A673 (cell line): ENCODE measurements around the gene ABCD1. TPM values are rescaled to one million over a fixed set of nuclear protein-coding genes. Genes with fewer than 3 reads are reported as not detected.

Experiments used
- BruUV-seq: library from RNA; stranded (reverse); fragments of 400-500 nt; replicated peaks from 2 replicates; lab custom pipeline; 2021; lab: Mats Ljungman, UMichigan
- CTCF ChIA-PET: fragments of 300-600 bp; sonication (Branson Sonifier 250); formaldehyde crosslinking; loops from one replicate; lab custom pipeline; 2022; ENCODE audit warnings: antibody characterized with exemption; lab: Charles Lee
- POLR2A ChIA-PET: fragments of 300-600 bp; sonication (Branson Sonifier 250); formaldehyde crosslinking; loops from one replicate; lab custom pipeline; 2022; ENCODE audit warnings: antibody characterized with exemption; ENCODE audit not compliant: low non-redundant PET; lab: Charles Lee
- DNase-seq: peaks from one replicate; pipeline ENCODE4 v3.0.0-alpha.2; 2015; ENCODE audit warnings: low spot score
- H3K27ac ChIP-seq: fragments of 200-600 bp; sonication (generic); 2 replicates; pipeline ENCODE4 v1.5.1; 2016; ENCODE audit warnings: mixed run types, low read depth, mild to moderate bottlenecking, mixed read lengths, antibody characterized with exemption, low read length; ENCODE audit not compliant: poor library complexity, severe bottlenecking
- H3K27me3 ChIP-seq: fragments of 200-600 bp; sonication (generic); replicated peaks from 2 replicates; pipeline ENCODE4 v1.6.1; 2017; ENCODE audit warnings: mixed run types, low read depth, mild to moderate bottlenecking, mixed read lengths, antibody characterized with exemption, low read length; ENCODE audit not compliant: insufficient read depth, poor library complexity
- H3K36me3 ChIP-seq: fragments of 200-600 bp; sonication (generic); 2 replicates; pipeline ENCODE4 v1.6.1; 2016; ENCODE audit warnings: mixed run types, mild to moderate bottlenecking, mixed read lengths, antibody characterized with exemption, low read length; ENCODE audit not compliant: insufficient read depth, poor library complexity, severe bottlenecking
- H3K4me1 ChIP-seq: fragments of 200-600 bp; sonication (generic); 2 replicates; pipeline ENCODE4 v1.6.1; 2017; ENCODE audit warnings: mixed run types, mild to moderate bottlenecking, mixed read lengths, antibody characterized with exemption, low read length; ENCODE audit not compliant: insufficient read depth, poor library complexity, severe bottlenecking
- H3K4me3 ChIP-seq: fragments of 200-600 bp; sonication (generic); 2 replicates; pipeline ENCODE4 v1.5.1; 2016; ENCODE audit warnings: low read depth, mixed run types, mild to moderate bottlenecking, mixed read lengths, low read length; ENCODE audit not compliant: poor library complexity, severe bottlenecking
- H3K9me3 ChIP-seq: fragments of 200-600 bp; sonication (generic); 2 replicates; pipeline ENCODE4 v1.6.1; 2016; ENCODE audit warnings: mixed run types, low read depth, mild to moderate bottlenecking, mixed read lengths, antibody characterized with exemption, low read length; ENCODE audit not compliant: poor library complexity, severe bottlenecking
- CTCF ChIP-seq: fragments of 300-800, 200-600 bp; sonication (generic); conservative IDR thresholded peaks from 2 replicates; pipeline ENCODE4 v1.5.1; 2017; ENCODE audit warnings: low read depth, mild to moderate bottlenecking, antibody characterized with exemption, low read length, moderate library complexity, mixed read lengths
- EZH2 ChIP-seq: fragments of 200-600 bp; sonication (generic); IDR thresholded peaks from 2 replicates; pipeline ENCODE4 v1.6.1; 2017; ENCODE audit warnings: borderline replicate concordance, low read depth, mild to moderate bottlenecking, mixed read lengths, antibody characterized with exemption, low read length; ENCODE audit not compliant: poor library complexity, severe bottlenecking
- intact Hi-C: fragments of 100-400 bp; cut with micrococcal nuclease; formaldehyde crosslinking; loops from one replicate; pipeline ENCODE4 v1.10.0; 2022; ENCODE audit not compliant: unreplicated experiment
- total RNA-seq: library from RNA; stranded (reverse); gene quantifications from 2 replicates; pipeline ENCODE4 v1.2.3, GENCODE V29; 2021

Gene ABCD1
- total RNA-seq, 1 experiment from 2014 or later = 7.8 TPM

DNA sequence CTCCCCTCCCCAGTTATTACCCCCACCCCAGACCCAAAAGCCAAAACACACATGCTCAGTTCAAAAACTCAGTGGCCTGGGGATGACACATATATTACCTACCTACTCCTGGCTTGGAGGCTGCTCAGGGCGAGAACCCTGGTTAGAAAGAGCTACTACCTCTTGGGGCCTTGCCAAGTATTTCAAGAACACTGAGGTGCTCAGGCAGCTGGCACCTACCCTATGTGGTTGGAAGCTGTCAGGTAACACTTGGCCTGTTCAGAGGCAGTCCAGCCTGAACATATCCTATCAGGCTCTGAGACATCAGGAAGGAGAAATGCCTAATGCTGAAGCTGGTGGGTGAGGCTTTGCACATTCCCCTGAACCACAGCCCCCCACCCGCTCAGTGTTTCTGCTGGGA is 5.4 kb upstream of the ABCD1 start:
- no peak for DNase-seq
- ChIA-PET POLR2A (no interaction called here), CTCF (no interaction called here)
- Histone ChIP-seq H3K4me3 (no peak overlapping the region), H3K36me3 (peaks cover 41% of the 10 kb centered on the region), H3K4me1 (peaks cover 5% of the 10 kb centered on the region), H3K27me3 (no peaks in the 10 kb centered on the region), H3K27ac (no peak overlapping the region), H3K9me3 (no peaks in the 10 kb centered on the region)
- intact Hi-C loops = no loop called here
- TF ChIP-seq EZH2 (no peak), CTCF (no peak)
- BruUV-seq = no TSS peak

DNA sequence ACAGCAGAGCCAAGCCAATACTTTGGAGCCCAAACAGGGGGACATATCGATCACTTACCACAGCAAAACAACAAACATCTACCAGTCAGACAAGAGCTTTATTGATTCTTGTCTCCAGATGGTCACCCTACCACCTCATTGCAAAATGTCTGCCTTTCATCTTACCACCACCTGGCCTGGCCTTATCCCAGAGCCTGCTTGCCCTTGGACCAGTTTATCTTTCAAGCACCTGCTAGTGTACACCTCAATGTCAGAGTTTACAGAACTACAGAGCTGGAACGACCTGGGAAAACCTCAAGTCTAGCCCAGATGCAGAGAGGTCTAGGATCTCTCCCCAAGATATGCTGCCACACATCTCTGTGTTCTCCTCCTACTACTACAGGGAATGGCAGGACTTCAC is 5.0 kb upstream of the ABCD1 start:
- no TSS peak for BruUV-seq
- peaks cover 5% of the 10 kb centered on the region for H3K4me1 ChIP-seq
- H3K27me3 ChIP-seq = no peaks in the 10 kb centered on the region
- peaks cover 36% of the 10 kb centered on the region for H3K36me3 ChIP-seq
- DNase-seq = no peak
- no peaks in the 10 kb centered on the region for H3K9me3 ChIP-seq
- no peak for TF ChIP-seq CTCF
- no peak for TF ChIP-seq EZH2
- intact Hi-C loops = no loop called here
- H3K4me3 ChIP-seq = no peak overlapping the region
- CTCF ChIA-PET = no interaction called here
- no peak overlapping the region for H3K27ac ChIP-seq
- POLR2A ChIA-PET = no interaction called here

DNA sequence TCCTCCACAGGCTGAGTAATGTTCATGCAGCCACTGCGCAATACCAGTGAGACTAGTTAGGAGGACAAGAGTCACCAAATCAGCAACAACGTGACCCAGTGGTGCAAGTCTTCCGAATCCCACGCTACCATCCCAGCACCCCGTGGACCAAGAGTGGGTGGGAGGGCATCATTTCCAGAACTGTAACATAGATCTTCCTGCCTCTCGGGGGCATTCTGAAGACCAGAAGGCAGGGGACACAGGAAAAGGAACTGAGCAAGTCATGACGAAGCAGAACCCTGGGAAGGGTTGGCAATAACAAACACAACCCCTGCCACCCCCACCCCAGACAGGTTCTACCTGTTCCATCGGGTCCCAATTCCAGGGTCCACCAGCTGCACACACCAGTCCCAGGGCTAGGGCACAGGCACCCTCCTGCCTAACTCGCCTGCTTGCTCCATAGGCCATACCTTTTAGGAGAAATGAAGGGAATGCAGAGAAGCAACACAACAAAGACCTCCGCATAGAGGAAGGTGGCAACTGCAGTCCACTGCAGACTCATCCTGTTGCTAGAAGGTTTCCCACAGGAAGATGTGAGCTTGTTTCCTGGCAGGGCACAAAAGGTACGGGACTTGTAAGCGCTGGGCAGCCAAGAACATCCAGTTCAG is 1.8 kb upstream of the ABCD1 start:
- Histone ChIP-seq H3K9me3 (no peaks in the 10 kb centered on the region), H3K36me3 (peaks cover 21% of the 10 kb centered on the region), H3K27me3 (no peaks in the 10 kb centered on the region), H3K4me3 (peak overlapping the region; percentile 71), H3K27ac (peak overlapping the region; percentile 81), H3K4me1 (peaks cover 13% of the 10 kb centered on the region)
- TF ChIP-seq EZH2 = no peak
- no peak for TF ChIP-seq CTCF
- POLR2A ChIA-PET = no interaction called here
- intact Hi-C loops = no loop called here
- no peak for DNase-seq
- BruUV-seq = no TSS peak
- CTCF ChIA-PET = no interaction called here
